Choroid plexus epithelial cell (primary cell): ENCODE data around the gene UTS2B.

Source experiments
- DNase-seq: peaks from one replicate; pipeline ENCODE4 v3.0.0-alpha.2; 2010; ENCODE audit warnings: low read depth
- H3K4me3 ChIP-seq: 2 replicates; pipeline ENCODE4 v1.5.1; 2011; ENCODE audit warnings: low read depth, mild to moderate bottlenecking, control low read depth, low read length, moderate library complexity
- CTCF ChIP-seq: conservative IDR thresholded peaks from 2 replicates; pipeline ENCODE4 v1.5.1; 2011; ENCODE audit warnings: low read depth, mild to moderate bottlenecking, control low read depth, inconsistent platforms, low read length, moderate library complexity

Gene UTS2B

GRCh38 chr3:191292243-191293015 is 37.9 kb downstream of the UTS2B start:
- no peak overlapping the region for H3K4me3 ChIP-seq
- no peak for TF ChIP-seq CTCF
- DNase-seq: no peak

- peak overlapping the region; percentile 11 for H3K4me3 ChIP-seq
- no peak for TF ChIP-seq CTCF
- peak; percentile 30 for DNase-seq
Measured at GRCh38 chr3:191290311-191291025, 39.9 kb downstream of the UTS2B start.

DNA sequence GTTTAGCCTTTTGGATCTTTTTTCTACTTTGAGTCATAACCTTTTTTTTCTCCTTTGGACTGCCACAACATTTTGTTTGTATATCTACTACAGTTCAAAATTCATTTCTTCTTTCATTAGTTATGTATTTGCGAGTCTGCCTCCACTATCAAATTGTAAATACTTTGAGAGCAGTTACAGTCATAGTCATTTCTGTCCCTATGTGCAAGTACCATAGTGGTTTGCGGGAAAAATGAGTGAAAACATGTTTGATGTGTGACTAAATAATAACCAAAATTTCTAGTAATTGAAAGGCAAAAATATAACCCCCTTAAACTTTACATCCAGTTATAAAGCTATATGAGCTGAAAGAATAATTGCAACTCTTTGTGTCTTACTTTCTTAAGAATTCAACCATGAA is 46.9 kb downstream of the UTS2B start:
- no peak for DNase-seq
- H3K4me3 ChIP-seq: no peak overlapping the region
- no peak for TF ChIP-seq CTCF

DNA sequence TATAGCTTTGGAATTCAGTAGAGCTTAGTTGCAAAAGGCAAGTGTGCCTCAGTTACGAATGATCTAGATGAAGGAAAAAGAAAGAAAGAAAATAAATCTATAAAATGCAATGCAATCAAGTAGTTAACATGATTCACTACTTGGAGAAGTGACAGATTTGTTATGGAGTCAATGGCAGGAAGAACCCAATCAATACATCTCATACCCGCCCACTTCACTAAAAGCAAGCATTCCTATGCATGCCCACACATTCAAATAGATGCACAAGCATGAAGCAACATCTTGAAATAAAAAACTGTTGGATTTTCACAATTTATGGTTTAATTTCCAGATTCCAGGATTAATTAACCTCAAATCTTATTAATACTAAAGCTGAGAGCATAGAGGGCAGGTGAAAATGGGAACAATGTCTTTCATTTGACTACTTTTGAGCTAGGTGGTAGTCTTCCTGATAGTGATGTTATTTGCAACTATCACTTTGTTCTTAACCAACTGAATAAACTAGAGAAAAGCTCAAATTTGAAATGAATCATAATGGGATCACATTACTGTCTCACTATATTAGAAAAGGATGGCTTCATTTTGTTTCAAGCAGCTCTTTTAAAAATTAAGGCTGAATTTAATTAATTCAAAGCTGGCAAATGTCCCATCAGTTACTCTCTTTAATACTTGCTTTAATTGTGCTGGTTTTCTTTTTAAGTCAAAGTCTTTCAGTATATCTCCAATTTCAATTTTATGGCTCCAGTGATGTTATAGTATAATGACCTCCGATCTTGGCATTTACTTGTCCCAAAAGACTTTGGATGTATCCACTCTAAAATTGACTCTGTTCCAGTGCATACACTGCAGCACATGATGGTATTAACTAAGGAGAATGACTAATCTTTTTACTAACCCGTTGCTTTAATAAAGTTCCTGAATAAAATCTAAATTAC is 47.8 kb downstream of the UTS2B start:
- H3K4me3 ChIP-seq: no peak overlapping the region
- no peak for DNase-seq
- no peak for TF ChIP-seq CTCF

- DNase-seq: no peak
- H3K4me3 ChIP-seq: no peak overlapping the region
- TF ChIP-seq CTCF: no peak
Measured at GRCh38 chr3:191280882-191281281, 49.4 kb downstream of the UTS2B start.

GRCh38 chr3:191280111-191280510 is 50.2 kb downstream of the UTS2B start:
- DNase-seq: no peak
- H3K4me3 ChIP-seq: no peak overlapping the region
- no peak for TF ChIP-seq CTCF
